Stimulated activated CD4-positive, alpha-beta T cell treated with anti-CD3 and anti-CD28 coated beads, TNF-alpha, amount 100 ng/mL, for 1 hour (primary cell): ENCODE results near the gene LAMP2.

ENCODE experiments used
- DNase-seq, 3 donors: peaks; one replicate each; pipeline ENCODE4 v3.0.0-alpha.2; 2020; ENCODE audit warnings: low read depth in 3 of 3, low spot score in 1 of 3

Gene LAMP2

DNA sequence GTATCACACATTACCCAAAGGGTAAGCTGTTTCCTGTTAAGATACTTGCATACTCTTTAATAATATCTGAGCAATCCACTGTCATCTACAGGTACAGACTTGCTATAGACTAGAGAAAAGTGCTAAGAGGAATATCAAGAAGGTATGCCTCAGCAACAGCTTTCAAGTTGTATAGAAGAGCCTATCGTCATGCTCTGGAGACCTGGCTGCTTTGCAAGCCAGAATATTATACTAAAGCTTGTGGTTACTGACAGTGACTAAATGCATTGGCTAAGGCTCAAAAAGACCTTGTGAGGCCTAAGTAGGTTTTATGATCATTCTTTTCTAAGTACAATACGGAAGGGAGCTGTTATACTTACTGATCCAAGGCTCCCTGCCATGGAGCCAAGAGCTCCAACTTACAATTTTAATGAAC lies 11.3 kb downstream of the LAMP2 start:
- DNase-seq = no peak

DNA sequence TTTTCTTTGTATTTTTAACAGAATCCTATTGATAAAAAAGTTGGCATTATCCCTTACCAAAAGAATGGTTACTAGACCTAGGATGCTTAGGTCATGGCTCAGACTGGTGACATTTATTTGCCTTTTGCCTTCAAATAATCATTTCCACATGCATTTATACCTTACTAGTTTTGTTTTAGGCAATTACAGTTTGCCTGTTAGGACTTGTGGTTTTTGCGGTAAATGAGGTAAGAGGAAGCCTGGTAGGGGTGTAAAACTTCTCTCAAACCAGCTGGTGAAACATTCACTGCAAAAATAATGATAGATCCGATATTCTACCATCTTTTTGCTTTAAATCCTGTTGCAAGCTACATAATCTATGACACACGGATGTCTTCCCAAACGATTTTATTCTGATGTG lies 12.1 kb downstream of the LAMP2 start:
- no peak for DNase-seq

DNA sequence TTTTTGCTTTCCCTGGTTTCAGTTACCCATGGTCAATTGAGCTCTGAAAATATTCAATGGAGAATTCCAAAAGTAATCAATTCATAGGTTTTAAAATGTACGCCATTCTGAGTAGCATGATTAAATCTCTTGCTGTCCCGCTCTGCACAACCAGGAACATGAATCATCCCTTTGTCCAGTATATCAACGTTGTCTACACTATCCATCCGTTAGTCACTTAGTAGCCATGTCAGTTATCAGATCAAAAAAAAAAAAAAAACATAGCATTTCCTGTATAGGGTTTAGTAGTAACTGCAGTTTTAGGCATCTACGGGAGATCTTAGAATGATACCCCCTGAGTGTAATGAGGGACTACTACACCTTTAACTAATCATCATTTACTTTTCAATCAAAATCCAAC lies 15.1 kb downstream of the LAMP2 start:
- no peak for DNase-seq

DNA sequence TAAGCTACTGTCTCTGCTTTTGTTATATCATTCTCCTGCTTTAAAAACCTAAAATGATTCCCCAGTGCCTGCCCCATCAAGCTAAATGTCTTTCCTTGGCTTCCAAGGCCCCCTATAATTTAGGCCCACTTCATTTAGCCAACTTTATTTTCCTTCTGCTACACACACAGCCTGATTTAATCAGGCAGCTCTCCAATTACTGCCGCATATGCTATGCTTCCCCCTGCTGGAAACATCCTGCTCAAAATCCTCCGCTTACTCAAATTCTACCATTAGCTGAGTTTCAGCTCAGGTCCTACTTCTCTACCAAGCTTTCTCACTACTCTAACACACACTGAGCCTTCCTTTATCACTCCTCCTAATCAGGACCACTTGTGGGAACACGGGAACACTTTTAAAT lies 17.0 kb downstream of the LAMP2 start:
- no peak for DNase-seq

DNA sequence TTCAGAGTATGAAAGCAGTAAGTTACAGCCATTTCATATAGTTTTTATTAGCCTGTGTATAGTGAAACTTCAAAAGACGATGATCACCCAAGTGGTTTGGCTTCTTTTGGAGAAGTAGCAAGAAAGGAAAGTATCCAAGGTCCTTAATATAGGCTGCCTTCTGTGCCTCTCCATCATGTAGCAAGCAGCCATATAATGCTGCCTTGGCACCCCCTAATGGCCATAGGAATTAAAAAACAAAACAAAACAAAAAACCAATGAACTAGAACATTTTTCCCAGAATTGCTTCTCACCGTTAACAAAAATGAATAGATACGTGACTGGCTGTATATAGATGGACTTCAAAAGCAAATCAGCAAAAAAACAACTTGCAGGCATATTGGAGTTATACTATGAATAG lies 18.9 kb downstream of the LAMP2 start:
- no peak for DNase-seq

DNA sequence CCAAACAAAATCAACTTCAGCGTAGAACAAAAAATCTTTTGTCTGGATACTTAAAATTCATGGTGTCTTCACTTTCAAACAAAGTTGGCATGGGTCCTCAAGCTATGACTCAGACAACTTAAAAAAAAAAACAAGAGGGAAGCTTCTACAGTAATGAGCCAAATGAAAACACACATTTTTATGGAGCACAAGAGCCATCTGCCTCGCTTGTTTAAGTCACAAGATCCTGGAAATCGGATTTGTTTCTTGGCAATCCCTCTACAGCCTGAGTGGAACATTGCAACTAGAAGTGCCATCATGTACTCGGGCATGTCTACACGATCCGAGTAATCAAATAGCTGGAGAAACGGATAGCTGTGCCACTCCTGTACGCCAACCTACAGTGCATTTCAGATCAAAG lies 22.6 kb downstream of the LAMP2 start:
- no peak for DNase-seq

DNA sequence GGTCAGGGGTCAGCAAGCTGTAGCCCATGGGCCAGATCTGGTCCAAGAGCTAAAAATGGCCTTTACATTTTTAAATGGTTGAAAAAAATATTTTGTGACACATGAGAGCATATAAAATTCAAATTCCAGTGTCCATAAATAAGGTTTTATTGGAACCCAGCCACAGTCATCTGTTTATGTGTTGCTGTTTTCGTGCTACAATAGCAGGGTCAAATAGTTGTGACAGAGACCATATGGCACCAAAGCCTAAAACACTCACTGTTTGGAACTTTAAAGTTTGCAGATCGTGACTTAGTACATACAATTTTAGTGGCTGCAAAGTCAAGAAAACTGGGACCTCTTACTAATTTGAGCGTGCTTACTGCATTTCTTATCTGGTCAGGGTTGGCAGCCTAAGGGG lies 29.2 kb downstream of the LAMP2 start:
- DNase-seq = no peak

DNA sequence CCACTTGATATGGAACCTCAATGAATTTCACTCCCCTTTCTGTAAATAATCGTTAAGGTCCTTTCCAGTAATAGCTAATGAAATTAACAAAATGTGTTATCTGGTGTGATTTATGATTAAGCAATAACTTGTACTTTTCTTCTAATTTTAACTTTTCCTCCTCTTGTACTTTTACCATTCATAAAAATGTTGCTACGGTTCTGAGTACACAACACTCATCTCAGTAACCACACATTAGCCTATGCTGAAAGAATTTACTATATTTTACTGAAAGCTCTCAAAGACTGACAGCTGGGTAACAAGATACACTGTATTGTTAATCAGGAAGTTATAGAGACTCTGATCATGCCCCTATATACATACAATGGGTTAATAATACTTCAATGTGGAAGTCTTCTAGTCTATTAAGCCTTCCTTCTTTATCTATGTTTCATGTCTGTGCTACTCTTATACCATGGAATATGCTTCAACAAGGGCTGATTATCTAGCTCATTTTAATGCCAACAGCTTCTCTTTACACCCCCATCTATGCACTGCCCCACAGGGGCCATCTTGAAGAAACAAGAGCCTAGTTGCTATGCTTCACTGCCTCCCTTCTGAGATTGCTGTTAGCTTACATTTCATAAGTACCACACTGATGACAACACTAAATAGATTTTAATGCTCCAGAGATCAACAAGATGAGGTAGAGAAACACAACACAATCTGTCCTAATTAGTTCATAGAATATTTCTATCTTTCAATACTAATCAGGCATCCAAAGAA lies 39.1 kb downstream of the LAMP2 start:
- no peak for DNase-seq

DNA sequence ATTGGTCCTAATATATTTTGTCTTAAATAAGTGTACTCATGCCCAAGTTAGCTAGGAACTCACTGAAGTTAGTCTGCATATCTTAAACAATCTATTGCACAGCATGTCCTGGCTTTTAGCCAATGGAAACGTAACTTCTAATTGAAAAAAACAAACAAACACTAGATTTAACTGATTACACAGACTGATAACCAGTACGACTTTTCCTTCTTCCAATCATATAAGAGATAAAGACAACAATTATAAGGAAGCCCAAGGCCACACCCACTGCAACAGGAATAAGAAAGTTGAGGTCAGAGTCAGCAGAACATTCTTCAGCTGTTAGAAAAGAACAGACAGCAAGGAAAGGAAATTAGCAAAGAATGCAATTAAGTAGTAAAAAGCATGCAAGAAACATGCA lies 40.8 kb downstream of the LAMP2 start:
- no peak for DNase-seq

DNA sequence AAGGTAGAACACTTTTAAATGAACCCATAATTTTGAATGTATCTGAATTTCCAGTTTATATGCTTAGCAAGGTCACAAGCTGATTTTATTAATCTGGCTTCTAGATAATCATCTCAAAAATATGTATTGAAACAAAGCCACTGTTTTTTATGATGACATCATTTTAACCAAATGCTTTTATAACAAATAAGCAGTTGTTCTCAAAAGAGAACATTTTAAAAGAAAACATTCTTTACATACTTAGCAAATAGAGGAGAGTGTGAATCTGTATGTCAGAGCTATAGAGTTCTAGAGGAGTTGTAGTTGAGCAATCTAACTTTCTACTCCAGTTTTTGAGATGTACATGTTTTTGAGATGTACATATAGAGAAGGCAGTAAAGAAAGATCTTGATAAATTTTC lies 42.5 kb downstream of the LAMP2 start:
- no peak for DNase-seq

DNA sequence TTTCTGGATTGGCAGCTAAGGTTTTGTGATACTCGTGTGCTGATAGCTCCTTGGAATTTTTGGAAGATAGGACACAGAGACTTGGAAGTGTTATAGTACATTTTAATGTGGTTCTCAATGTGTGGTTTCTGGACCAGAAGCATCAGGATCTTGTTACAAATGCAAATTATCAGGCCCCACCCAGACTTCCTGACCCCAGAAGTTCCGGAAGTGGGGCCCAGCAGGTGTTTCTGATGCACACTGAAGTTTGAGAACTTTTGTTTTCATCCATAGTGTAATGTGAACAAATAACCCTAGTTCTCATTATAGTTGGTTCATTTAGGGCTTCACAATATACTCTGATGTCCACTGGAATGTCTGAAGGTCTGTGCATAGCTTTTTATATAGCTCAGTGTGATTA lies 49.6 kb downstream of the LAMP2 start:
- no peak for DNase-seq

DNA sequence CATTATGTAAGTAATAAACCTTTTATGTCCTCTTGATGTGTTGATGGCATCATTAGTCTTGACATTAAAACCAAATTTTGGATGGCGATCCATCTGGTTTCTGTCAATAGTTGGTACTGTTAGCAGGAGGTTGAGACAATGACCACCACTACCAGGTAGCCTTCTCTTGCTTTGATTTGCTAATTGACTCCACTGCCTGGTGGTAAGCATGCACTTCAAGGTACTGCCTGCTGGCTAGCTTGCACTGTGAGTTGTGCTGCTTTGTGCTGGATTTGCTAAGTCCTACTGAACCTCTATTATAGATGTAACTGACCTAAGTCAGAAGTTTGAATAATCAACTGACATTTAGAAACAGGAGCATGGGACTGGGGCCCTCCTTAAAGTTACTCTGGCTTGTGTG lies 60.9 kb downstream of the LAMP2 start:
- no peak for DNase-seq

DNA sequence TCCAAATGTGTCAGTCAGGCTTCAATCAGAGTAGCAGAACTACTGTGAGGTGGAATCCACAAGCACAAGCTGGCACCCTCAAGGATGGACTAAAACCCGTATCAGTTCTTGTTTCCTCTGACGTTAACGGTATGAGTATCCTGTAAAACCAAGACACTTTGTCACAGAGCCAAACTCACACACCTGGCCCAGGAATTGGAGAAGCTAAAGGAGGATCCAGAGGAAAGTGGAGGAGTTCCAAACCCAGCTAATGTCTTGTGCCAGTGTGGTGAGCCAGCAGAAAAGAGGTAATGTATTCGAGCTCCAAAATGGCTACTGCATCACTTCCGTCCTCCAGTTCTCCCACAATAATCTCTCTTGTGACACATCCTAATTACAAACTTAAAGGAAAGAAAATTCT lies 62.5 kb downstream of the LAMP2 start:
- DNase-seq = no peak

DNA sequence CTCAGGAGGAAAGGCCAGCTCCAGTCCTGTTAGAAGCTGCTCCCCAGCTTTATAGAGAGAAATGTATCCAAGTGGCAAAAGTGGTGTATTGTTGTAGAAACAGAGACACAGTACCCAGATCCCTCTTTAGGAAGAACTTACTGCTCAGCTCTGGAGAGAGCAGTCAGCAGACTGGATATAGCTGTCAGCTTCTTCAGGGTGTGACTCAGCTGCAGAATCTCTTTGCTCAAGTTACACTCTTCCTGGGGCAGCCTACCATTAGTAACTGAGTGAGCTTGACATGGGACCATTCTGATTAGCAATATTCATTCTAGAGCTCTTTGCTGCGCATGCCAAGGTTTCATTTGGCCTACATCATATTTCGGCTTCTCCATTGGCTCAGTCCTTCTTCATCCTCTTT lies 66.7 kb downstream of the LAMP2 start:
- no peak for DNase-seq

DNA sequence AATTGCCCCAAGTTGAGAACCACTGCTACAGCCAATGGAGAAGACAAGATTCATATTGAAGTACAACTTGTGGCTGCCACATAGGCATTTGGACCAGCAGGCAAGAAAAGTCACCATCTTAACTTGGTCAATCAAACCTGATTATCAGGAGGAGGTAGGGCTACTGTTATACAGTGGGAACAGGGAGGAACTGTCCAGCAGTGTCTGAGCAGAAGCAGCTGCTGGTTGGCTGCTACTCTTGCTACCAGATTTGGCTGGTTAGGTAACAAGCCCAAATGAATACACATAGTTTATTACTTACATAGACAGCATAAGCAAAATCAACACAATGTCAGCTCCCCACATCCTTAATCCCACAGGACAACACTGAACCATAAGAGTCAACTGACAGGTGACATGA lies 67.8 kb downstream of the LAMP2 start:
- no peak for DNase-seq

DNA sequence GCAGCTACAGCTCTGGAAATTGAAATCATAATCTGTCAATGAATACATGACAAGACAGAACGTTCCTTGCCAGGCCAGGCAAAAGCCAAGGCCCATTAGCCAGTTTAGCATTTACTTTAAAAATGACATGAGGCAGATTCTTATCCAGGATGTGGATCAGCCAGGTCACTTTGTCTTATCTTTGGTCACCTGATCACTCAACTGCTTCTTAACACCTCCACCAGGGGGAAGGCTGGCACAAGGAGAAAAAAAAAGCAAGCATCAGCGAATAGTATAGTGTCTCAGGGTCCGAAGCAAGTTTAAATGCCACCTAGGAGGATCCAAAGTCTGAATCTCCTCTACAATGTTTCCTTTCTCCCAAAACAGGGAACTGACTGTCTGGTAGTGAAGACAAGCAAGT lies 88.4 kb downstream of the LAMP2 start:
- no peak for DNase-seq

DNA sequence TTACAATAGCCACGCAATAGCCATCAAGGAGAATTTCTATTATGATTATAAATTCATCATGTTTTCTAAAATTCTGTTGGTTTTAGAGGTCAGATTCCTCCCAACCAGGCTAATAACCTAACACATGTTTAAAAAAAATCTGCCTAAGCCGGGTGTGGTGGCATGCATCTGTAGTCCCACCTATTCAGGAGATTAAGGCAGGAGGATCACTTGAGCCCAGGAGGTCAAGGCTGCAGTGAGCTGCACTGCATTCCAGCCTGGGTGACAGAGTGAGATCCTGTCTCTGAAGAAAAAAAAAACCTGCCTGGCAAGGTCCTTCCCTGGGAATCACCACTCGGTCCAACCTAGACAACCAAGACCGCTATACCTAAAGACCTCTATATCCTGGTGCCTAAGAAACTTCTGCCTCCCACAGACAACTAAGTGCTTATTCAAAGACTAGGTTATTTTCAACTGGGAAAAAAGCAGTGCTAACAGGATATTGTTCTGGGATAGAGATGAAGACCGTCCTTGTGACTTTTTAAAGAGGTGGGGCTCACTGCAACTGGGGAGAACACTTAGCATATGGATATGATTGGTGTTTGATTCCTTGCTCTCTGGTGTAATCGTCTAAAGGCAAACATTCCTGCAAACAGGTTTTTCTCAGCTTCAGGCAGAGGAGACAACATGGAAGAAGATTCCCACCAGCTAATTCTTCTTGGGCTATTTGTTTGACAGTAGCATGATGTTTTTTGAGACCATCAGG lies 89.0 kb downstream of the LAMP2 start:
- no peak for DNase-seq

DNA sequence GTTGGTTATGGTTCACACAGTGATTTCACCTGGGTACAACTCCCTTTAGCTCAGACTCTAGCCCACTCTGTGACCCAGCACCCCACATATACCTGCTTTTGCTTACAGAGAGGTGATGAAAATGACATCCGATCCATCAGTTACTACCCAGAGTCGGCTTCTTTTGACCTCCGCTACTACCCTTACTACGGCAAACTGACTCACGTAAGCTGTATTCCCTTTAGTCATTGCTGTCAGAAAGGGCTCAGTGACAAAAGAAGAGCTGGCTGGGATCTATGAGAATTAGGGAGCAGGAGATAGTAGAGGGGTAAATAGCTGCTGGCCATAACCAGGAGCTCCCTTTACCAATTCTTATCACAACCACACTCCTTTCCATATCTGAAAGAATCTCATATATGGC lies 90.5 kb downstream of the LAMP2 start:
- DNase-seq = no peak
